ENCODE measurements around the gene KATNB1.
"Not testable (repeated sequence)": the region's sequence is repeated elsewhere in the genome, so short reads cannot be mapped to it uniquely, and the experiment has no call there.

The KATNB1 gene

DNA sequence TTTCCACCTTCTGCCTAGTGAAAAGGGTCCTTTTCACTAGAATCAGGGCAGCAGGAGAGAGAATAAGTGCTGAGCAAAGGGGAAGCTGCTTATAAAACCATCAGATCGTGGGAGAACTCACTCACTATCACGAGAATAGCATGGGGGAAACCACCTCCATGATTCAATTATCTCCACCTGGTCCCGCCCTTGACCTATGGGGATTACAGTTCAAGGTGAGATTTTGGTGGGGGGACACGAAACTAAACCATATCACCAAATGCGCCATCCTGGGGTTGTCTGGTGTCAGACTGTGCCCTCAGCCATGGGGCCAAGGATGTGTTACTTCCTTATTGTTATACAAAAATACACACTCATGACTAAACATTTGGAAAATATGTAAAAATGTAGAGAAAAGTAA, 10.4 kb upstream of the KATNB1 start:
- DNase-seq (ENCODE audit: low read depth in 2 of 3, low spot score in 1 of 3): no peak

DNA sequence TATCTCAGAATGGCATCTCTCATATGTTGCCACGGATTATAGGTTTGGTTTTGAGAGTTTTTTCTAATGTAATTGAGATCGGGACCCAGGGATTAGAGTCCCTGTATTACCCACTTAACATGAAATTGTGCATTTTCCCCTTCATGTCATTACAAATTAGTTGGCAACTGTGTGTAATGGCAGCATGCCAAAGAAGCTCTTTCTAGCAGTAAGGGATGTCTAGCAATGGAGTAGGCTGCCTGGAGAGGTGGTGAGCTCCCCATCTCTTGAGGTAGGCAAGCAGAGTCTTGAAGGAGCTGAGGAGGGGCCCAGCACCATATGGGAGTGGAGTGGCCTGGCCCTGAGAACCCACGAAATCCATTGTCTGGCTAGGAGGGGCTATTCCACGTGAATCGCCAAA, 10.0 kb upstream of the KATNB1 start:
- DNase-seq (ENCODE audit: low read depth in 2 of 3, low spot score in 1 of 3): no peak

DNA sequence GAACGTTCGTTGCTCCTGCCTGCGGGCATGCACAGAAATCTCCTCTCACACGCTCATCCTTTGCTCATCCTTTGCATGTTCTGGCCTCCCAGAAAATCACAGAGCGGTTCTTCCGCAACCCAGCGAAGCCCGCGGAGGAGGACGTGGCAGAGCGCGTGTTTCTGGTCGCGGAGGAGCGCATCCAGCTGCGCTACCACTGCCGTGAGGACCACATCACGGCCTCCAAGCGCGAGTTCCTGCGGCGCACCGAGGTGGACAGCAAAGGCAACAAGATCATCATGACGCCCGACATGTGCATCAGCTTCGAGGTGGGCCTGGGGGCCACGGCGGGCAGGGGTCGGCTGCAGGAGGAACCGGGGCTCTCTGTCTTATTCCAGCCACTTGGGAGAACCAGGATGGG, 9.6 kb upstream of the KATNB1 start:
- no peak for DNase-seq (ENCODE audit: low read depth in 2 of 3, low spot score in 1 of 3)

DNA sequence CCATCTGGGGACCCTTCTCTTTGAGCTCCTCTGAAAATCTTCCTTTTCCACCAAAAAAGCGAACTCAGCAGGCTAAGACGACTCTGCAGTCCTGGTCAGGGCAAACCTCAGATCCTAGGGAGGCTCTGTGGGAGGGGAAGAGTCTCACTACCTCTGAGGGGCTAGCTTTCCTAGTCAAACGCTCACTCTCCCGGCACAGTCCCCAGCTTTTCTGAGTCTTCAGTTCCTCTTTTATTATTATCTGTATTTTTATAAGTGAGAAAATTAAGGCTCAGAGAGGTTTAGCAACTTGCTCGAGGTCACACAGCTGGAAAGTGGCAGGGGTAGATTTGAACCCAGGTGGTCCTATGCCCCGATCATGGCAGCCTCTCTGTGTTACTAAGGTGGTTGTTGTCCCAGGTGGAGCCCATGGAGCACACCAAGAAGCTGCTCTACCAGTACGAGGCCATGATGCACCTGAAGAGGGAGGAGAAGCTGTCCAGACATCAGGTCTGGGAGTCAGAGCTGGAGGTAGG, 9.1 kb upstream of the KATNB1 start:
- no peak for DNase-seq (ENCODE audit: low read depth in 2 of 3, low spot score in 1 of 3)

DNA sequence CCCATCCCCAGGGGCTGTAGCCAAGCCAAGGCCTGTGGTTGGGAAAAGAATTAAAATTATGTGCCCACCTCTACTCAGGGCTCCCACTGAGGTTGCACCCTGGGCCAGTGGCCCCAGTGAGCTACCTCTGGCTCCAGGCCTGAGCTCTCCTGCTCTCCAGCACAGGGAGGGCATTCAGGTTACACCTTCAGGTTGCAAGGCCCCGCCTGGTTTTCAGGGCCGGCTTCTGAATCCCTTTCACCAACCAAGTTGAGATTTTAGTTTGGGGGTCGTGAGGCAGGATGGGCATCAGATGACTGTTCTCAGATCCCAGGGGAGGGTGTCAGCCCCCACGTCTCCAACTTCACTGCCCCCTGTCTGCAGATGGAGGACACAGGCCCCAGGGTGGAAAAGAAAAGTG, 8.0 kb upstream of the KATNB1 start:
- no peak for DNase-seq (ENCODE audit: low read depth in 2 of 3, low spot score in 1 of 3)

DNA sequence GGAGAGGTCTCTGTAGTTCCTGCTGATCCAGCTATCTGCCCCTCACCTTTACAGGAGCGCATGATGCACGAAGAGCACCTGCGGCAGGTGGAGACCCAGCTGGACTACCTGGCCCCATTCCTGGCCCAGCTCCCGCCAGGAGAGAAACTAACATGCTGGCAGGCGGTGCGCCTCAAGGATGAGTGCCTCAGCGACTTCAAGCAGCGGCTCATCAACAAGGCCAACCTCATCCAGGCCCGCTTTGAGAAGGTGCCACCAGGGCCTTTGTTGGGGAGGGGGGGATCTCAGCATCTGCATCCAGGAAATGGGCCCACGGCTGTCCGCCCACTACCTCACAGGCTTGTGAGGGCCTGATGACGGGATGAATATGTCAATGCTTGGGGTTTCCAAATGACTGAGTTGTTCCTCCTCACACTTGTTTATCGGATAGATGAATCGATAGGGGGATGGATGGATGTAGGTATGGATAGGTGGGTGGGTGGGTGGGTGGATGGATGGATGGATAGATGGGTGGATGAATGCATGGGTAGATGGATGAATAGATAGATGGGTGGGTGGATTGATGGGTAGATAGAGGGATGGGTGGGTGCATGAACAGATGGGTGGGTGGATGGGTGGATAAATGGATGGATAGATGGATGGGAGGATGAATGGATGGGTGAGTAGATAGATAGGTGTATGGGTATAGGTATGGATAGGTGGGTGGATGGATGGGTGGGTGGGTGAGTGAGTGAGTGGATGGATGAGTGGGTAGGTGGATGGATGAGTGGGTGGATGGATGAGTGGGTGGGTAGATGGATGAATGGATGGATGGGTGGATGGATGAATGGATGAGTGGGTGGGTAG, 7.0 kb upstream of the KATNB1 start:
- no peak for DNase-seq (ENCODE audit: low read depth in 2 of 3, low spot score in 1 of 3)

DNA sequence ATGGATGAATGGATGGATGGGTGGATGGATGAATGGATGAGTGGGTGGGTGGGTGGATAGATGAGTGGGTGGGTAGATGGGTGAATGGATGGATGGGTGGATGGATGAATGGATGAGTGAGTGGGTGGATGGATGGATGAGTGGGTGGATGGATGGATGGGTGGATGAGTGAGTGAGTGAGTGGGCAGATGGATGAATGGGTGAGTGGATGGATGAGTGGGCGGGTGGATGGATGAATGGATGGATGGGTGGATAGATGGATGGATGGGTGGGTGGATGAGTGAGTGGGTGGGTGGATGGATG, 6.4 kb upstream of the KATNB1 start:
- DNase-seq (ENCODE audit: low read depth in 2 of 3, low spot score in 1 of 3): no peak

DNA sequence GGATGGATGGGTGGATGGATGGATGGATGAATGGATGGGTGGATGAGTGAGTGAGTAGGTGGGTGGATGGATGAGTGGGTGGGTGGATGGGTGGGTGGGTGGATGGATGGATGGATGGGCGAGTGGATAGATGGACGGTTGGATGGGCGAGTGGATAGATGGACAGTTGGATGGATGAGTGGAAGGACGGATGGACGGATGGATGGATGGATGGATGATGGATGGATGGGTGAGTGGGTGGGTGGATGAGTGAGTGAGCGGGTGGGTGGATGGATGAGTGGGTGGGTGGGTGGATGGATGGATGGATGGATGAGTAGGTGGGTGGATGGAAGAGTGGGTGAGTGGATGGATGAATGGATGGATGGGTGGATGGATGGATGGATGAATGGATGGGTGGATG, 5.7 kb upstream of the KATNB1 start:
- not testable (repeated sequence) for DNase-seq (ENCODE audit: low read depth in 2 of 3, low spot score in 1 of 3)

DNA sequence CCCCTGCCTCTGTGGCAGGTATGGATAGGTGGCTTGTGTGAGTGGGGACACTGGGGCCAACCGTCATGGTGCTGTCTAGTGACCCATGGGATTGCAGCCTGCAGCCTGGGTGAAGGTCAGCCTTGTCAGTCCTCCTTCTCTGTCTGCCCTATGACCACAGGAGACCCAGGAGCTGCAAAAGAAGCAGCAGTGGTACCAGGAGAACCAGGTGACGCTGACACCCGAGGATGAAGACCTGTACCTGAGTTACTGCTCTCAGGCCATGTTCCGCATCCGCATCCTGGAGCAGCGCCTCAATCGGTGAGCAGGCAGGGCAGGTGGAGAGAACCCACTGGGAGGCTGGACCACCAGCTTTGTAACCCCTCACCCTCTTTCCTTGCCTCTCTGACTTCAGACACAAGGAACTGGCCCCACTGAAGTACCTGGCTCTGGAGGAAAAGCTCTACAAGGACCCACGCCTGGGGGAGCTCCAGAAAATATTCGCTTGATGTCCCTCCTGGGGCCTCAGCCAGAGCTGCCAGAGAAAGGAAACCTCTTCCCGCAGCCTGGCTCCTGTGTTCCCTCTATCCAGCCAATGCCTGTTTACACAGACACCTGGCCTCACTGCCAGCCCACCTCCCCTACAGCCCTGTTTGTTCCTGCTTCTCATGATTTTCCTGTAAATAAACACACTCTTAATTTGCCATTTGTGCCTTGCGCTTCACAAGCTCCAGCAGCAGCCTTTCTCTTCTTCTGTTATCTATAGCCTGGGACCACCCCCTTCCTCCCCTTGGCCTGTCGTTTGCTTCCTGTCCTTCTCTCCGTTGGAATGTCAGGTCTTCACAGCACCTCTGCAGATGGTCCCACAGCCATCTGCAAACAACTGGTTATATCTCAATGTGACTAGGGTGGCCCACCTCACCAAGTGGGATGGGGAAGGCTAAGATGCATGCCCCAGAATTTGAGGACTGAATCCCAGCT, 4.5 kb upstream of the KATNB1 start:
- DNase-seq (ENCODE audit: low read depth in 2 of 3, low spot score in 1 of 3): no peak

DNA sequence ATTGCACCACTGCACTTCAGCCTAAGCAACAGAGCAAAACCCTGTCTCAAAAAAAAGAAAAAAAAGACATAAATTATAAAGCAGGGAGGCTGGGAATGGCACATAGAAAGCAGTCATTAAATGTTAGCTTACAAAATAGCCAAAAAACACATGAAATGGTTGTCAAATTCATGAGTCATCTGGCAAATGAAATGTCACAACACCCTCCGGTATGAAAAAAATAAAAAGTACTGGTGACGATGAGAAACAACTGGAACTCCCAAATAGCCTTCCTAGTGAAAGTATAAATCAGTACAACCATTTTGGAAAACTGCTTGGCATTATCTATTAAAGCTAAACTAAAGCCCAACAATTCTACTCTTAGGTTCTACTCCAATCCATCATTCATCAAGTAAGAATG, 3.5 kb upstream of the KATNB1 start:
- DNase-seq (ENCODE audit: low read depth in 2 of 3, low spot score in 1 of 3): no peak

DNA sequence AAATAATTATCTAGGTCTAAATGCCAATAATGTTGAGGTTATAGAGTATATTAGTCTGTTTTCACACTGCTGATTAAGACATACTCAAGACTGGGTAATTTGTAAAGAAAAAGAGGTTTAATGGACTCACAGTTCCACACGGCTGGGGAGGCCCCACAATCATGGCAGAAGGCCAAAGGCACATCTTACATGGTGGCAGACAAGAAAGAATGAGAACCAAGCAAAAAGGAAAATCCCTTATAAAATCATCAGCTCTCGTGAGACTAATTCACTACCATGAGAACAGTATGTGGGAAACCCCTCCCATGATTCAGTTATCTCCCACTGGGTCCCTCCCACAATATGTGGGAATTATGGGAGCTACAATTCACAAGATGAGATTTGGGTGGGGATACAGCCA, 2.9 kb upstream of the KATNB1 start:
- DNase-seq (ENCODE audit: low read depth in 2 of 3, low spot score in 1 of 3): no peak

DNA sequence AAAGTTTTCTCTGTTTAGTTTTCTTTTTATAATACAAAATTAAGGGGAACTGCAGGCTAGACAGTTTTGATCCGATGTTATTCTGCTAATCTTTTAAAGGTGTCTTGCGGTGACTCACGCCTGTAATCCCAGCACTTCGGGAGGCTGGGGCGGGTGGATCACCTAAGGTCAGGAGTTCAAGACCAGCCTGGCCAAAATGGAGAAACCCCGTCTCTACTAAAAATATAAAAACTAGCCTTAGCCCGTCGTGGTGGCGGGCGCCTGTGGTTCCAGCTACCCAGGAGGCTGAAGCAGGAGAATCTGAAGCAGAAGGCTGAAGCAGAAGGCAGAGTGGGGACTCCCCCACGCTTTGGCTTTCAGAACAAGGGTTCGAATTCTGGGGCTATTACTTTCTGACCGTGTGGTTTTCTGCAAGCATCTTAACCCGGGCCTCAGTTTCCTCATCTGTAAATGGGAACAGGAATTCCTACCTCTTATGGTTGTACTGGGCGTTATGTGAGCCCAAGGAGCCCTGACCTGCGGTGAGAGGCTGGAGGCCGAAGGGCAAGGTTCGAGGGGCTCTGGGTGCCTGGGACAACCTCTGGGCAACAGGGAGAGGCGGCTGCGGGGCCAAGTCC, 1.2 kb upstream of the KATNB1 start:
- DNase-seq (ENCODE audit: low read depth in 2 of 3, low spot score in 1 of 3): no peak

DNA sequence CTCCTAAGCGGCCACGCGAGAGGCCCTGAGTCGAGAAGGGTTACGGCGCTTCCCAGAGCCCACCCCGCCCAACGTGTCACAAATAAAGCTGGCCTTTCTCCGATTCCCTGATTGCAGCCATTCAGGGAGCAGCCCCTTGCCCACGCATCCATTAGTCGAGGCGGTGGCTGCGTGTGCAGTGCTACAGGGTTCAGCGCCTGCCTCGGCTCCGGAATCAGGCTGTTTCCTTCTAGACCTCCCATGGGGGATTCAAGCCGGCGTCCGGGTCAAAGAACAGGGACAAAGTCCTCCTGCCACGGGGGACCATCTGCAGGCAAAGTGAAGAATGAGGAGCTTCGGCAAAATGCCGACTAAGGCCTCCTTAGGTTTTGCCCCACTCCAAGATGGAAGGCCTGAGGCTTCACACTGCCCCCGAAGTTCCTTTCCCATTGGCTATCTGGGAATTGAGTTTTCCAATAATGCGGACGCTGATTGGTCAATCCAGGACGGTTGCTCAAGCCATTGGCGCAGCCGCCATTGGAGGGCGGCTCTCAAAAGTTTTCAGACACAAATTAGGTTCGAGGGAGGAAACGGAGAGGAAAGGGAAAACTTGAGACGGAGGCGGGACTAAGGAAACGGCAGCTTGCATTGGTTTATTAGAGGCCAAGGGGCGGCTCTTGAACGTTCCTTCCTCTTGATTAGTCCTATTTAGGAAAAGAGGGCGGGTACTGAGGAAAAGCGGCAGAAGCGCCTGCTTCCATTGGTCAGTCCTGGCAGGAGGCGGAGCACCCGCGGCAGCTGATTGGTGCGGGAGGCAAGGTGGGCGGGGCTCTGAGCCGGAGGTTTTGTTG, 430 bp upstream of the KATNB1 start:
- peak; percentile 95 to 97 (median 96) for DNase-seq (ENCODE audit: low read depth in 2 of 3, low spot score in 1 of 3)

DNA sequence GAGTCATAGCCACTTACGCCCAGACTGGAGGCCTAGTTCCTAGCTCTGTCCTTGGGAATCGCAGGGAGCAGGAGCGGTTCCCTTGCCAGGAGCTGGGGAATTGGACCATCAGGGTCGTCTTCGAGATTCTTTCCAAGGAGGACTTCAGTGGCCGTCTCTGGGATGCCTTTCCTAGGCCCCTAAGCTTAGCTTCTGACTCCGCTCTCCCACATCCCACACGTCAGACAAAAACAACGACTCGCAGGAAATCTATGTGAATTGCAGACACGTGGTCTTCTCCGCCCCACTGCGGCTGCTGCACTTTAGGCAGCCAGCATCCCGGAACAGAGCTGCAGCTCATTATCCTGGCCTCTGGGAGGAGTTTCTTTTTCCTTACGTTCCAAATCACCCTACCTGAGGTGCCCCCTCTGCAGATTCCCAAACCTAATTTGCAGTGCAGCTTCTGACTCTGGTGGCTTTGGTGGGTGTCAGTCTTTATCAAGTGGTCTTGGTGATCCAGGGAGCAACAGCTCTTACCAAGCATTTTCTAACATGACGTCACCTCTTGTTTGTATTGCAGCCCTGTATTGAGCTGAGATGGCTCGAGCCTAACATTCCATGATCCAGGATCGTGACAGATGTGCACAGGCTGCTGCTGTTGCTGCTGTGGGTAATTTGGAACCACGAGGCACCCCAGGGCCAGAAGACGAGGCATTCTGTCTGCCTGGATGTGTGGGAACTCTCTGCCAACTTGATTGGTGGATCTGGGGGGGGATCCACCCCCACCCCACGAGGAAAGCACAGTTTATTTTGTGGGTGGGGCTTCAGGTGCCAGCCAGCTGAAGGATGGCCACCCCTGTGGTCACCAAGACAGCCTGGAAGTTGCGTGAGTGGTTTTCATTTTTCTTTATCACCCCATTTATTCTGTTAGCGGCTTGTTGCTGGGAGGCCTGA, 1.1 kb downstream of the KATNB1 start:
- peak in 1 of 3 donors; percentile 37 for DNase-seq (ENCODE audit: low read depth in 2 of 3, low spot score in 1 of 3)

DNA sequence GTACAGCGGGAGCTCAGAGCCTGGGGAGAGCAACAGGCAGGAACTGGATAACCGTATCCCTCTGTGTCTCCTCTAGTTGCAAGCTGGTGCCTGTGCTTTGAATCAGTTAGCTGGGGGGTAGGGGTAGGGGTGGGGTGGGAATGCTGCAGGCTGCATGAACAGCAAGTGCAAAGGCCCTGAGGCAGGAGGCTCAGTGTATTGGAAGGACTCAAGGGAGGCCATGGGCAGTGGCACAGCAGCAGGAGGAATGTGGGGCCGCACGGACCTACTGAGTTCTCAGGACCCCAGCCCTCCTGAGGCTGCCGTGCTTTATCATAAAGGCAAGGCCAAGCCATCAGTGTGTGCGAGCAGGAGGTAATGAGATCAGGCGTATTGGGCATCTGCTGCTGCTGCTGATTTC, 3.3 kb downstream of the KATNB1 start:
- no peak for DNase-seq (ENCODE audit: low read depth in 2 of 3, low spot score in 1 of 3)

DNA sequence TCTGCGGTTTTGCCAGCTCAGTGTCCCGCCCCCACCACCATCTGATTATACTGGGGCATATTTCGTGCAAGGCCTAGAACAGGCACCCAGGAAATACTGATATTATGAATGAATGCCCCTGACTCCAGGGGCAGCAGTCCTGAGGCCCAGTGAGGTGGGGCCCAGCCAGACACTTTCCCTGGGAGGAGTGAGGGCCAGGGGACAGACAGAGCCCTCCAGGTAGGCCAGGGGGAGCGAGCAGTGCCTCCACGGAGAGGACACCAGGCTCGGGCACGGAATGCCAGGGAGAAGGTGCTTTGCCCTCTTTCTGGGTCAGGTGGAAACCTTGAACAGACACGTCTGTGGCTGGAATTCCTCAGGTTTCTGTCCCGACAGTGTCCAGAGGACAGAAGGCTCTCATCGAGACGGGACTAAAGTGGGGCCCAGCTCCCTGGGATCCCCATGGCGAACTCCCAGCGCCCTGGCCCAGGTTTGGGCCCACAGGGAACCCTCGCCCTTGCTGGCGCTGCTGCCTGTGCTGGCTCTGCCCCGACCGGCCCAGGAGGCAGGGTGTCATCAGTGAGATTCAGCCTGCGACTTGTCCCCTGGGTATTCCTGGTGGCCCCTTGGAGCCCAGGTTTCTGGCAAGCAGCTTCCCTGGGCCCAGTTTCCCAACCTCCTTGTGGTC, 4.3 kb downstream of the KATNB1 start:
- no peak for DNase-seq (ENCODE audit: low read depth in 2 of 3, low spot score in 1 of 3)

DNA sequence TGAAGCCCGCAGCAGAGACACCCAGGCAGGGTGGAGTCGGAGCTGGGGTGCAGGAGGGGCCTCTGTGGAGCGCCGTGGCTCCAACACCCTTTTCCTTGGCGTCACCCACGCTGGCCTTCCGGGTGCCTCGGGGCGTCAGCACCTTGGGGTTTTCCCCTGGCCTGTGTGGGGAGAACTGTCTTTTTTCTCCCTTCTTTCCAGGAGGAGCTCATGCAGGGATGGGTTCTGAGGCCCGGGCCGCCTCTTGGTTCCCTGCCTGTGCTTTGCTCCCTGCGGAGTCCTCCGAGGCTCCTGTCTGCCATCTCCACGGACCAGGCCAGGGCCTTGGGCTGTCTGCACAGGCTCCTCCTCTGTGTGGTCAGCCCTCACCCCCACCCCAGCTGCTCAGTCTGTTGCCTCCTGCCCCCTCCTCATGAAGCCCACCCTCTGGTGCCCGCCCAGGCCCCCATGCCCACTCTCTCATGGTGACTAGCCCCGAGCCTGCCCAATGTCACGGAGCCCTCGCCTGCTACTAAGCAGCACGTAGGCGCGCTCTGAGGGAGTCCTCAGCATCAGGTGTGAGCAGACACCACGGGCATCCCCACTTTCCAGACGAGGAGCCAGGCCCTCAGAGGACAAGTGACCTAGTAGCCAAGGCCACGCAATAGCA, 5.0 kb downstream of the KATNB1 start:
- no peak for DNase-seq (ENCODE audit: low read depth in 2 of 3, low spot score in 1 of 3)

DNA sequence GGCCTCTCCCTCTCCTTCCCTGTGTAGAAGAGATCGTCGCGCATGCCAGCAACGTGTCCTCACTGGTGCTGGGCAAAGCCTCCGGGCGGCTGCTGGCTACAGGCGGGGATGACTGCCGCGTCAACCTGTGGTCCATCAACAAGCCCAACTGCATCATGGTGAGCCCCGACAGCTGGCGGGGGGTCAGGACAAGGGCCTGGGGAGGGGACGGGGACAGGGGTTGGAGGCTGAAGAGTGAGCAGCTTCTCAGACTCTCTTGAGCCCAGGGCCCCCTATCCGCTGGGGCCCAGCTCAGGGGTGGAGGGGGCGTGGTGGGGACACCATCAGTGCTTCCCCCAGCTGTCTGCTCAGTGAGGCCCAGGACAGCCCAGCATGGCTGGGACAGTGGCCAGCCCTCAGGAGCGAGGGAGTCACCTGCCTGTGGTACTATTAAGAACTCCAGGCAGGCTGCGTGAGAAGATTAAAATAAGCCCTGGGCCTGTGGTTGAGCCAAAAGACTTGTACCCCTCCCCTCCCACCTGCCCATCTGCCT, 6.2 kb downstream of the KATNB1 start:
- DNase-seq (ENCODE audit: low read depth in 2 of 3, low spot score in 1 of 3): no peak
